ENCODE measurements around the gene GMIP. TPM values are rescaled to one million over a fixed set of nuclear protein-coding genes. Genes with fewer than 3 reads are reported as not detected.

Gene GMIP
- total RNA-seq, 1 donor from 2014 or later: 6.5 TPM

DNA sequence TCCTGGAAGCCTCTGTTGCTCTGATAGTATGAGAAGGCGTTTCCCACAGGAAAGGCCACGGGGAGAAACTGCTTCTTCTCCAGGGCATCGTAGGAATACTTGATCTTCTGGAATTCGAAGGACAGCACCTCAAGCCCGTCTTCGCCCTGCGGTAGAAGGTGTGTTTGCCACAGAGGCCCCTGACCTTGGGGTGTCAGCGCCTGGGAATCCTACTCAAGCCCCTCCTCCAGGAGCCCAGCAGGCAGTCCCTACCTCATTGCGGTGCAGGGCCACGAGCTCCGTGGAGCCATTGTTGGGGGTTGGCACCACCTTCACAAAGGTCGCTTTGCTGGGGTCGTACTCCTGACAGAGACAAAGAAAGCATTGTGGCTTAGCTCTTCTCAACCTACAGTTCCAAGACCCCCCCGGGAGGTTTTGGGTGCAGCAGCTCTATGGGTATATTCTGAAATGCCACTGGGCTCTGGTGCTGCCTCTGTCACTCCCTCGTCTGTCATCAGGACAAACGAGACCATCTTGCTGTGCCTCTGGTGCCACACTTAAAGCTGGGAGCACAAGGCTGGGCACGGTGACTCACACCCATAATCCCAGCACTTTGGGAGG, 16.3 kb upstream of the GMIP start:
- DNase-seq: no peak

DNA sequence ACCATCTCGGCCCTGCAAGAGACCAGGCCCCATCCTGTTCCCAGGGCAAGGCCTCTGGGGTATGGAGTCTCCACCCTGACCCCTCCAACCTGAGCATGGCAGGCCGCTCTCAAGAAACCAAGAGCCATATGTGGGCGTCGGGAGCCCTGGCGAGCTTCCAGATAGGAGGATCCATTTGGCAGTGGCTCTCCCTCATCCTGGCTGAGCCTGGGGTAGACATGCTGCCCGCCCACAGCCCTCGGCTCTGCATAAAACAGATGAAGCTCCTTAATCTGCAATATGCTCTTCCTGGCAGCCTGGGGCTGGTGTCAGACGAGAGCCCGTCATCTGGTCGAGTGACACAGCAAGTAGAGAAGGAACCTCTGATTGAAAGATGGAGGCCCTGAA, 13.9 kb upstream of the GMIP start:
- DNase-seq: no peak

DNA sequence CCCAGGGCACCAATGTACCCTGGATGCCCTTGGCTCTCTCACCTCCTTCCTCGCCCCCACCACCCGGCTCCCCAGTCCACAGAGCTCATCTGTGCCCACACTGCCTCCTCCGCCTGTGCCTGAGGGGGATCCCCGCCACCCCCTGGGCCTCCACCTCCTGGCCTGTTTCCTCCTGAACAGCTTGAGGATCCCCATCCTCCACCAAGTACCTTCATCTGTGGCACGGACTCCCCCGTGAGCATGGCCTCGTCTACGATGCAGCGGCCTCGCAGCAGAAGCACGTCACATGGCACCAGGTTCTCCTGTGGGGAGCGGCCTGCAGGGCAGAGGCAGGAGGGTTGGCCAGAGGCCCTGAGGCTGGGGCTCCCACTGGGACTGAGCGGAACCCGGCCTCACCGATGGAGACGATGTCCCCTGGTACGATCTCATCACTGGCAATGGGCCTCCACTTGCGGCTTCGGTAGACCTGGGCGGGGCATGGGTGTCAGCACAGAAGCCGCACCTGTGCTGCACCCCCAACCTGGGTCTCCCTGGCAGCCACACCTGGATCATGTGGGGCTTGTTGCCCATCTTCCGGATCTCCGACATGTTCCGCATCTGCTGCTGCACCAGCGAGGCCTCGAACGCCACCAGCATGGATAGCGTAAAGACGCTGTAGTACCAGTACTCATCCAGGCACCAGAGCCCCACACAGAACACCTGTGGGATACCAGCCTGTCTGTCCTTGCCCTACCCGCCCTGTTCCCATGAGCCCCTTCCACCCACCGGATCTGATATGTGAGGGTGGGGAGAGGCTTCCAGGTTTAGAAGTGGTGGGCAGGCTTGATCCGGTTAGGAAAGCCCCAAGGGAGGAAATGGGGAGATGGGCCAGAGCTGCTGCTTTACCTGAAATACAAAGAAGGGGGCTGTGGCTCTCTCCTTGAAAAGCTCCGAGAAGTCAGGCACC, 13.3 kb upstream of the GMIP start:
- DNase-seq: no peak

DNA sequence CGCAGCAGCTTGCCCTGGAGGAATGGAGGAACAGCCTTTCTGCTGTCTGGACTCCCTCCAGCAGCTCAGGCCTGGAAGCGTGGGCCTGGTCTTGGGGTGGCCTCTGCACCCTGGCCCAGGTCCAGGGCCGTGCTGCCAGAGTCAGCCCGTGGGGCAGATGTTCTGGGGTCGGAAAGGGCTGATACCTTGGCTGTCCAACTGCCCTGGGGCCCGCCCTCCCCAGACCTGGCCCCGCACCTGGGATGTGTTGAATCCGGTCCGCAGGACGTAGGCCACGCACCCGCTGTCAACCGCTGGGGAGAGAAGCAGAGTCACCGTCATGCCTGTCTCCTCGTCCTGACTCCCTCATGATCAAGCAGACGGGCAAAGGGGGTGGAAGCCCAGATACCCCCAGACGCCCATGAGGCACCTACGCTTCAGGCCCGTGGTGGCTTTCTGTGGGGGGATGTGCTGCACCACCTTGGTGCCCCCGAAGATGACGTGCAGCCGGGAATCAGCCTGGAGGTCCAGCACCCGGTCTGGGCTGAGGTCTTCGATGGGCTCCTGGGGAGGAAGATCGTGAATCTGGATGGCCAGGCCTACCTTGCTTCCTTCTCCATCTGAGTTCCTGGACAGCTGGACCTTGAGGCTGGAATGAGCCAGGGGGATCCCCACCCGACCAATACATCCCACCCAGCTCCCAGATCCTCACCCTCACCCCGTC, 12.3 kb upstream of the GMIP start:
- DNase-seq: no peak

DNA sequence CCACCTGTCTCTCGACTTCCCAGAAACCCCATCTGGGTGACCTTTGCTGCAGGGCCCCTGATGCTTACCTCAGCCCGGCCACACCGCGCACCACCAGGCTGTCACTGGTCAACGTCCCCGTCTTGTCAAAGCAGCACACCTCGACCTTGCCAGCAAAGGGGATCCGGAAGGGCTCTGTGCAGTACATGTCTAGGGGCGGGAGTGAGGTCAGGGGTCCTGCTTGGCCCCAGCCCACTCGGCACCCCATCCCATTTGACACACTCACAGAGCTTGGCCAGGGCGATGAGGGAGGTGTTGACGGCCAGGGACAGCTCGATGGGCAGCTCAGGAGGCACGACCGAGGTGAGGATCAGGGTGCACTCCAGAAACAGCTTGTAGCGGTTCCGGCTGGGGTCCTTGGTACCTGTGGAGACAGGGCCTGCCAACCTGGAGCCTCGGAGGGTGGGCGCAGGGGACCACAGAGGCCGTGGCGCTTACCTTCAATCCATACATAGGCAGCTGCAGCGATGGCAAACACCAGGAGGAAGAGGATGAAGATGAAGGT, 11.7 kb upstream of the GMIP start:
- DNase-seq: no peak

DNA sequence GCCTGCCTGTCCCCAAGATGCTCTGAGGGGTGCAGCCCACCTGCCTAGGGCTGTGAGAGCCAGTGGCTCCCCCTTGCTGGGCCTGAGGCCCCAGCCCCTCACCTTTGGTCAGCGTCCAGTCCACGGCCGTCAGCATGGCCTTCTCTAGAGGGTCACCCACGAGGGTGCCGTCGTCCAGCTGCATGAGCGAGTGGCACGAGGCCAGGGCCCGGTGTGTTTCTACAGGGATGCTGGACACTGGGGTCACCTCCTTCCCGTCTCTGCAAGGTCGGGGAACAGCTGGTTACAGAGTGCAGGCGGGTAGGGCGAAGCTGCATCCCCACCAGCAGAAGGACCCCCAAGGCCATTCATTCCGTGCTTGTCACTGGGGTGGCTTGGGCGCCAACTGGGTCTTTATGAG, 11.0 kb upstream of the GMIP start:
- no peak for DNase-seq

DNA sequence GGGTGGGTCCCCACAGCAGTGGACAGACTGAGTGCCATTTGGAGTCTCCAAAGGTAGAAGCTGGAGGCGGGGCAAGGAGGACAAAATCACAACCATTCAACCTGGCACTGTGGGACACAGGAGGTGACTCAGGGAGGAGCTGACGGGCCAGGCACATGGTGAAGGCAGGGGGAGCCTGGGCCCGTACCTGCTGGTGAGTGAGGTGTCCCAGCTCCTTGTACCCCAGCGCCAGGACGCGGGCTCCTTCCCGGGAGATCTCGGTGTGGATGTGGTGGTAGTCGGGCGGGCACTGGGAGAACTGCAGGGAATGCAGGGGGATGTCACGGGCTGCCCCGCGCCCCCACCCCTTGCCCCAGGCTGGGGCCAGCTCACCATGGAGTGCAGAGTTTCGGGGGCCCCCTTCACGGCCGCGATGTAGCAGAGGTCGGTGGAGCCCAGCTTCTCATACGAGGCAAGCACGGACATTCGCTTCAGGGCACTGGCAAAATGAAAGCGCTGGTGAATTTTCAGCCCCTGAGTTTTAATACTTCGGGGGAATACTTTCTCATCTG, 10.2 kb upstream of the GMIP start:
- DNase-seq: no peak

DNA sequence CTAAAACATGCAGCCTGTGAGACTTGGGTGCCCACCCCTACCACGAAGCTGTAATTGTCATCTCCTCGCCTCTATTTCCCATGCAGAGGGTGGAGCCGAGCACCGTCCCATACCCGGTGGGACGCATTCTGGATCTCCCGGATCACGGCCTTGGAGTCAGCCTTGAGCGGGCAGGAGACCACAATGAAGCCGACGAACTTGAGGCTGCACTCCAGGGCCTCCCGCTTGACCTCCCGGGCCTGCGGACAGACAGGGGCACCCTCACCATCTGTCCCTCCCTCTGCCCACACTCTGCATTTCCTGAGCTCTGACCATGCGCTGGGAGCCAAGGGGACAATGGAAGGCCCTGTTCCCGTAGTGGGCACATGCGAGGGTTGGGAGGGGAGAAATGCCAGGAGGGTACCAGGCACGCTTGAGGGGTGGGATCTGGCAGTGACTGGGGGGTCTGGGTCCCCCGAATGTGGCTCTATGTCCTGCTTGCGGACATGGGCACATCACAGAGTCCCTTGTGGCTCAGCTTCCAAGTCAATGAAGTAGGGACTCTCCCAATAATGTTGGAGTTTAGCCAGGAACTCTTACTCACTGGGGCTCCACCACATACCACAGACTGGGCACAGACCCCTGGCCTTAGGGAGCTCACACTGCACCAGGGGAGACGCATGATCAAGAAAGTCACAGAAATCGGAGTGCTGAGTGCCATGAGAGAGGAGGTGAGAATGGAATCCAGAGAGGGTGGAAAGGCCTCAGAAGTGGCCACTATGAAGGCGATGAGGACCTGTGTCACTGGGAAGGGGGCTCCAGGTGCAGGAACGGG, 9.2 kb upstream of the GMIP start:
- DNase-seq: no peak

DNA sequence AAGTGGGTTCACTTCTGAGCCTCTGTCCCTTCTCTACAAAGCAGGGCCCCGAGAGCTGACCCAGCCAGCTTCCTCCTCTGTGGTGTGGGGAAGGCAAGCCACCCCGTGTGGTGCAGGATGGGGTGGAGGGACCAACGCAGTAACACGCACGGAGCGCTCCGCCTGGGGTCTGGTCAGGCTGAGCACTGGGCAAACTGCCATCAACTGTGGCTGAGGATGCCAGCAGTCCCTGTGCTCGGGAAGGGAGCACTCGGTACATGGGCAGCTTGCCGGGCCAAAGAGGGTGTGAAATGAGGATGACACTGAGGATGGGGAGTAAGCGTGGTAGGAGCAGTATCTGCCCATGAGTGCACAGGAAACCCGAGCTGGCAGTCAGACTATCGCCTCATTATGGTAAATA, 7.6 kb upstream of the GMIP start:
- no peak for DNase-seq

DNA sequence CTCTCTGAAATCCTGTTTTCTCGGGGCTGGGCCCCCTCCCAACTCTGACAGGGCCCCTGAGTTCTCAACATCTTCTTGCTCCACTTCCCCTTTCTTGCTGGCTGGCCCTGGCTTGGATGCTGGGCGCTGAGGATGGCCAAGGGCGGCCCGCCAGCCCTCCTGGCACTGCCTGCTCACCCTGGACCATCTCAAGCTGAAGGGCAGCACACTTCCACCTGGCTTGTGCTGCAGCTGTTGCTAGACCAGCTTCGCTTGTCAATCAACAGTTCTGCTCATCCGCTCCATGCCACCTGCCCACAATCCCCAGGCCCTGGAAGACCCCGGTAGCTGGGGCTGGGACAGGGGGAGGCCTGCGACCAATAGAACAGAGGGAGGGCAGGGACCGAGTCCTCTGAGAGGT, 6.9 kb upstream of the GMIP start:
- no peak for DNase-seq

DNA sequence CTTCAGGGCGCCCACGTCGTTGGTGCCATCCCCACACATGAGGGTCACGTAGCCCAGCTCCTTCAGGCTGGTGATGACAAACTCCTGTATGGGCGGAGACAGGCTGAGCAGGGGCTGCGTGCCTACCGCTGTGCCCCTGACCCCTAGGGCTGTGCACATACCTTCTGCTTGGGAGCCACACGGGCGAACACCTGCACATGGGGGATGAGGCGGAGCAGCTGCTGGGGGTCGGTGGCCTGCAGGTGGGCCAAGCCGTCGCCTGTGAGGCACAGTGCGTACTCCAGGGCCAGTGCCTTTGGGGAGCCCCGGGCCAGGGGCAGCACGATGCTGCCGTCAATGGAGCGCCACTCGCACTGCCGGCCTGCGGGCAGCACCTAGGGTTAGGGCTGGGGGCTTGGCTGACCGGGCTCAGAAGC, 6.1 kb upstream of the GMIP start:
- no peak for DNase-seq

DNA sequence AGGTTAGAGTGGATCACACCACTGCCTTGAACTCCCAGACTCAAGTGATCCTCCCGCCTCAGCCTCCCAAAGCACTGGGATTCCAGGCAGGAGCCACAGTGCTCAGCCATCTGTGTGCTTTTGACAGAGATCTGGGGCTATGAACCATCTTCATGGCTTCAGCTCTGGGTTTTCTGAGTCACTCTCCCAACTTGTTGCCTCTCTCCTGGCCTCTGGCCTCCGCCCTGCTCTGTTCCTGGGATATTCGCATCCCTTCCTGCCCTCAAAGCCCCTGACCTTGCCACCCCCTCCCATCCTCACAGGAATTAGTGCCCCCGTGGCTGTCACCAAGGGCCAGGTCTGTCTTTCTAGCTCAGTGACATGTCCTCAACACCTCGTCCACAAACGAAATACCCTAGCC, 5.7 kb upstream of the GMIP start:
- DNase-seq: no peak

DNA sequence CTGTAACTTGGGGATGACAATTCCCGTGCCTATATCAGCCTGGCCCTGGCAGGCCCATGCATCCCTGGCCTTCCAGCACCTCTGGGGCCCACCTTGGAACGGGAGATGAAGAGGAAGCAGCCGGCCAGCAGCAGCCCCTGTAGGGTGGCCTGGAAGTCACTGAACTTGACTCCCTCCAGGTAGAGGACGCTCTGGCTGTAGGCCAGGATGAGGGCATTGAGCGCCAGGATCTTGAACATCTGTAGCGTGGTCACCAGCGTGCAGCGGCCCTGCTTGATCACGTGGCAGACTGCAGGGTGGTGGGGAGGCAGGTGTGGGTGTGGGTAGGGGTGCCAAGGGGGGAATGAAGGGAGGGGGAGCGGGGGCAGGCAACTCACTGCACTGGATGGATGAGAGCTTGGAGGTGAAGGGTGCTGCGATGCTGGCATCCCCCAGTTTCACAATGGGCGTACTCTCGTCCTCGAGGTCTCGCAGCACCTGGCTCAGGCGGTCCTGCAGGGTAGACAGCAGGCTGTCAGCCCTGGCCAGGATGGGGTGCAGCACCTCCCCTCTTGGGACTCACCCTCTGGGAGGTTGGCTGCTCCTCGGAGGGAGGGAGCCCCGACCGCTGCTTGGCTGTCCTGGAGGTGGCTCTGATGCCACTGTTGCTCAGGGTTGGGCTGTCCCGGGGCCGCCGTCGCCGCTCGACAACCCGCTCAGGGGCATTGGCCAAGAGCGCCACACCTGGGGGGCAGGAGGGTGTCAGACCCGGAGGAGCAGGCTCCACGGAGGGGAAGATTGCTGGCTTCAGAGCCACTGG, 3.8 kb upstream of the GMIP start:
- DNase-seq: no peak

DNA sequence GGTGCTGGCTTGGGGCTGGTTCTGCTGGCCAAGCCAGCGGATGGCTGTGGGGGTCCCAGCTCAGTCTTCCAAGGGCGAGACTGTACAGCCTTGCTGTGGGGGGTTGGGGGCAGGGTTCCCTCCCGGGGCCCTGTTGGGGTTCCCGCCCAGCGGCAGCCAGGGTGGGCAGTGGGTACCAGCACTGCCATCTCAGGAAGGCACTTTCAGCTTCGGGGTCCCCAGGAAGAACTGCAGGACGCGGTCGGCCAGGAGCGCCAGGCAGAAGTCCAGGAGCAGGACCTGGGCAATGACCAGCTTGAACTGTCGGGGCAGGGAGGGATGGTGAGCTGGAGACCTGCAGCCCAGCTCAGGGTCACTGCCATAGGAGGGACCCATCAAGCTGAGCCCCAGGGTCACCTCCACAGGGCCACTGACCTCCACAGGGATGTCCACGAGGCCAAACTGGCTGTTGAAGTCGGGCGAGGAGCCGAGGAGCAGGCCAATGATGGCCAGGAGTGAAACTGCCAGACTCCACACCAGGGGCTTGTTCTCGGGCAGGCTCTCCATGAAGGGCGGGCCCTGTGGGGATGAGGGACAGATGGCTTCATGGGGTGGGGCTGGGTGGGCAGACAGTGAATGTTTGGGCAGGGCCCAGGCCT, 1.9 kb upstream of the GMIP start:
- no peak for DNase-seq

DNA sequence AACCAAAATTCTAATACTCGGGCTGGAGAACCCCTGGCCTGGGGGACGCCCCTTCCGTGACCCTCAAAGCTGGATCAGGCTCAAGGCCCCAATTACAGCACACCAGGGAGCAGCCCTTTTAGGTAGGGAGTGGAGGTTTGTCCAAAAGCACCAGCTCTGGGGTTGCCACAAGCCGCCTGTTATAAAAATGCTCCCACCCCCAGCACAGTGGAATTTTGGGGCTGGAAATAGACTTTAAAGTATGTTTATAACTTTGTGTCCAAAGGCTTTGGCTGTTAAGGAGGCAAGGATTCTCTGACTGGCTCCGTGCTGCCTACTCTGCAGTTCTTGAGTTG, 564 bp upstream of the GMIP start:
- DNase-seq: no peak

DNA sequence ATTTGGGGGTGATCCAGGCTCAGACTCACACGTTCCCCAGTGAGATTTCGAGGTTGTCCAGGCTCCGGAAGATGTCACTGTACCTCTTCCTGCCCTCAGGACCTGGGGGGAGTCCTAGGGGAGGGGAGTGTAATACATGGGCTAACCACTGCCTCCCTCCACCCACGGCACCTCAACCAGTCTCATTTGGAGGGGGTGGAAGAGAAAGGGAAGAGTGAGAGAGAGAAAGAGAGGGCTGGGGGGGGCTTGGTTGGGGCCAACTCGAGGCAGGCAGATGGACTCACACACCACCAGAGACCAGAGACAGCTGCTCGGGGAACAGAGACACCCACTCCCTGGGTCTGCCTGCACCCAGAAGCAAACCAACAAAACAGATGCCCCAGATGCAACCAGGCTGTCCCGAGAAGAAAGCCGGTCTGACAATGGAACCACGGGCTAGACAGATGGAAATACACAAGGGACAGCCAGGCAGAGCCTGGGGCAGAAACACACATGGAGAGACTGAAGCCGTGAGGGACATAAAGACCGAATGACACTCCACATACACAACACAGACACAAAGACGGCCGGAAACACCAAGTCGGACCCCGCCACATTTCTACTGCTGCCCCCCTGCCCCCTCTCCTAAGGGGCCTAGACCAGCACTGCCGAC, 825 bp downstream of the GMIP start:
- DNase-seq: peak; percentile 21

DNA sequence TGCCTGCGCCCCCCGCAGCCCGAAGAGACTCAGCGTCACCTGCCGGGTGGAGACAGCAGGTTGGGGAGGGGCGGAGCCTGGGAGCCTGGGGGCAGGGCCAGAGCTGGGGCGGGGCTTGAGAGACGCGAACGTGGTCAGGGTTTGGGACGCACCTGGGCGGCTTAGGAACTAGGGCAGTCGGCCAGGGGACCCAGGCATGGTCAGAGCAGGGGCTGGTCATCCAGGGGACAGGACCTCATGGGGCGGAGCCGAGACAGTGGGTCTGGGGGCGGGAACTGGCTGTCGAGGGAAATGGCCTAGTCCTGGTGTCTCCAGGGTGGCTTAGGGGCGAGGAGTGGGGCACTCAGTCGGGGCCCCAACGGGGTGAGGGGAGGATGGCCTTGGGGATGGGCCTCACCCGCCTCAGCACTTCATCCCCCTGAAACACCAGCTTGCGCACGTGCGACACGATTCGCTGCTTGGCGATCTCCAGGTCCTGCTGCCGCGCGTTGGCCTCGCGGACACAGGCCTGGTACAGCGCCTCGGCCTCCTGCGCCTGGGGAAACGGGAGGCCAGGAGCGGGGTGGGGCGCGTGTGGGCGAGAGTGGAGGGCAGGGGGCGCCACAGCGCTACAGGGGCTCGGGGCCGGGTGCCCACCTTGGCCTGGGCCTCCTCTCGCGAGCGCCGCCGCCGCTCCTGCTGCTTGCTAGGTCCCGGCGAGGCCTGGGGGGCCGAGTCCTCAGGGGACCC, 5.8 kb downstream of the GMIP start:
- no peak for DNase-seq

DNA sequence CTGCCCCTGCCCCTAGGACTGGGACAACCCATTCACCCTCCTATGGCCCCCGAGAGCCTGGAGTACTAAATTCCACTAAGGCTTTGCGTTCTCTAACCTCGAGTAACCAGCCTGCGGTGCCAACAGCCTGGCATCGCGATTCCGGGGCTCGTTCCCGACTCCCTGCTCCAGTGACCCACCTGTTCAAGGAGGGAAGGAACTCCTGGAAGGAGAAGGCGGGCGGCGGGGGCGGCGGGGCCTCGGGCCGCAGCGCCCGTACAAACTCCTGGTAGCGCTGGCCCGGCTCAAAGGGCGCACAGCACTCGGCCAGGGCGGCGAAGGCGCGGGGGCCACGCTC, 6.3 kb downstream of the GMIP start:
- no peak for DNase-seq

DNA sequence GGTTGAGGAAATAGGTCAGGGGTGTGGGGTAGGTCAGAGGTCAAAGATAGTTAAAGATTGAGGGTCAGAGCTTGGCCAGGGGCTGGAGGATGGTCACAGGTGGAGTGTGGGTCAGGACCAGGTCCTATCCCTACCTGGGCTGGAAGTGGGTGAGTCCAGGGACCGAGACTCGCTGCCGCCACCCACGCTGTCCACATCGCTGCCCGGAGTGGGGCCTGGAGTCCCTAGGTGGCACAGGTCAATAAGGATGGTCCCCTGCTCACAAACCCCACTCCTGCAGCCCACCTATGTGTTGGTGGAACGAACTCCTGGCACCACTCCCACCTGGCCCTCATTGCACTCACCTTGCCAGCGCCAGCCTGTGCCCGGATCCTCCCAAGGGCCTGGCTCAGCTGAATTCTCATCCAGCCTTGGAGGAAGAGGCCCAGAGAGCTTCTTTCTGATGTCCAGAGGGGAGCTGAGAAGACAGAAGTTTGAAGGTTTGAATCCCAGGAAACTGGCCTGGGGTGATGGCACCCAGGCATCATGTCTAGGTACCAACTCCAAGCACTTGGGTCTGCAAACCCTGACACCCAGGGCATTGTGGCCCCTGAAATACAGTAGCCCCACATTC, 6.8 kb downstream of the GMIP start:
- DNase-seq: no peak

Data from dermis blood vessel endothelial cell (primary cell).